ENCODE measurements around the gene GCLC.
"Not testable (repeated sequence)": the region's sequence is repeated elsewhere in the genome, so short reads cannot be mapped to it uniquely, and the experiment has no call there.

GCLC gene

GRCh38 chr6:53544470-53545308 is at the start of gene GCLC:
Gene GCLC (minus strand): TSS chr6:53545101. CDS start chr6:53544645, 456 bp downstream.
- DNase-seq, result peak; percentile 98

DNA sequence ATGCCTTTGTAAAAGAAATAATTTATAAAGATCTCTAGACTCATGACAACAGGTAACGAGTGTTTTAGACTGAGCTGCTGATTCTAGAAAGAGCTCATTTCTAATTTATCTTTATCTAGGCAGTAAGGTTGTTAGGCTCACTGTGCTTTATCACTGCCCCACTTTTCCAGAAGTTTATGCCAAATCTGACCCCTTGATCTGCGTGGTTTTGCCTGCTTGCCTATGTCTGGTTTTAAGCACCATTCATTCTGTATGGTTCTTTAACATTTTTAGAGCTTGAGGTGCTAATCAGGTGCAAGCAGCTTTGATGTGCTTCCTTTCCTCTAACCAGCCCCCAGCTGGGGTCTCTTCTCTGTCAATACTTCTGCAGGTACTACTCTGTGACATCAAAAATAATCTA is 49.7 kb upstream of the GCLC start:
- peak; percentile 68 for DNase-seq

- DNase-seq, result peak; percentile 73
These were observed 48.1 kb upstream of the GCLC start for GRCh38 chr6:53593001-53593488.

- no peak for DNase-seq
These were observed 47.0 kb upstream of the GCLC start for GRCh38 chr6:53591873-53592272.

GRCh38 chr6:53588816-53589509 is 44.1 kb upstream of the GCLC start:
- no peak for DNase-seq

GRCh38 chr6:53587291-53587690 is 42.4 kb upstream of the GCLC start:
- DNase-seq, result no peak

- no peak for DNase-seq
These were observed 40.5 kb upstream of the GCLC start for GRCh38 chr6:53585208-53585900.

- DNase-seq, result no peak
These were observed 39.8 kb upstream of the GCLC start for GRCh38 chr6:53584726-53585125.

GRCh38 chr6:53583451-53583850 is 38.5 kb upstream of the GCLC start:
- DNase-seq, result no peak

DNA sequence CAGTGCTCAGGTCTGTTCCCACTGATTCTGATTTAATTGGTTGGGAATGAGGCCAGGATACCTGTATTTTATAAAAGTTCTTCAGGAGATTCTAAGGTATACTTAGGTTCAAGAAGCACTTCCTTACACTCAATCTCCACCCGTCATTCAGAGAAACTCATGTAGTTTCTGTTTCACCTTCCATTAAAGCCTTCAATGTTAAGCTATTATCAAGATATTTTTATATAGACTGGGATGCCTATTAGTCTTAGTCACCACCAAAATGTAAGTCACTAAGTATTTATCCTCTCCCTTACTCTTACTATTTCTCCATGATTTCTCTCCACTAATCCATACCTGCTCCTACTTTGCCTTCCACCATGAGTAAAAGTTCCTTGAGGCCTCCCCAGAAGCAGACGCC is 38.1 kb upstream of the GCLC start:
- no peak for DNase-seq

DNA sequence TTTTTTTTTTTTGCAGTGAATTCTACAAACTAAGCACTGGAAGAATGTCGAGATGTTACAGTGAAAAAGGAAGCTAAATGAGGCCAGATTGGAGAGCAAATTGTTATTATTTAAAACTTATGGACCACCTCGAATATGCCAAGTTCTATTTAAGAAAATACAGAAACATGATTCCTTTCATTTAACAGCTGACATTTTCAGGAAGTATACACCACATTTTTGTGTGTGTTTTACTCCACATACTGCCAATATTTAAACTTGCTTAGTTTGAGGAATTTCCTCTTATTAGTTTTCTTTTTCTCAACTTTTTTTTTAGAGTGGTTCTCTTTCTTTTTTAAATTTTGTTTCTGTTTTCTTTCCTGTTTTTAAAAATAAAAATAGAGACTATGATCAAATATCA is 37.0 kb upstream of the GCLC start:
- DNase-seq, result no peak

- peak; percentile 29 for DNase-seq
These were observed 36.4 kb upstream of the GCLC start for GRCh38 chr6:53581173-53581773.

GRCh38 chr6:53579338-53579737 is 34.4 kb upstream of the GCLC start:
- DNase-seq, result no peak

DNA sequence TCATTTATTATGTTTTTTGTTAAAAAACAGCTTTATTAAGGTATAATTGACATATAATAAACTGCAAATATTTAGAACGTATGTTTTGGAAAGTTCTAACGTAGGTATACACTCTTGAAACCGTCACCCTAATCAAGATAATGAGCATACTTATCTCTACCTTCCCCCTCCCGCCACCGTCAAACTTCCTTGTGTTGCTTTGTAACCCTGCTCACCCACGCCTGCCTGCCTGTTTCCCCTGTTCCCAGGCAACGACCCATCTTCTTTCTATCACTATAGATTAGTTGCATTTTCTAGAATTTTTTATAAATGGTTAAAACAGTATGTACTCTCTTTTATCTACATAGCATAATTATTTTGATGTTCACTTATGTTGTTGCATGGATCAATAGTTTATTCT is 33.5 kb upstream of the GCLC start:
- no peak for DNase-seq

DNA sequence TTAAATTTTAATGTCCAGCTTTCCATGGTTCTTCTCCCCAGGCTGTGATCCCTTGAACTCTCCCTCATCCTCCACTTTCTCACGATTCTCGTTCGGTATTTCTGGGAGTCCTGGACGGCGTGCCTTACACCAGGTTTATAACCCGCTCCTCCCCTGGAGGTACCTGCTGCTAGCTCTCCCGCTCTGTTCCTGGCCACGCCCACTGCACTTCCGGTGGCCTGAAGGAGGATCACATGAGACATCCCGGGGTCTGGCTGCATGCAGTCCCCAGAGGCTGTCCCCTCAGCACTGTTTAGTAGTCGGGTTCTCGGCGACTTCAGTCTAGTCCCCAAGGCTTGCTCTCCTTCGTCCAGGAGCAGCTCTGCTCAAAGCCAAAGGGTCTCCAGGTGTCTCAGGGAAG is 28.4 kb upstream of the GCLC start:
- no peak for DNase-seq

GRCh38 chr6:53572379-53572778 is 27.5 kb upstream of the GCLC start:
- not testable (repeated sequence) for DNase-seq

- no peak for DNase-seq
These were observed 24.1 kb upstream of the GCLC start for GRCh38 chr6:53568776-53569616.

- DNase-seq, result no peak
These were observed 22.8 kb upstream of the GCLC start for GRCh38 chr6:53567701-53568100.

DNA sequence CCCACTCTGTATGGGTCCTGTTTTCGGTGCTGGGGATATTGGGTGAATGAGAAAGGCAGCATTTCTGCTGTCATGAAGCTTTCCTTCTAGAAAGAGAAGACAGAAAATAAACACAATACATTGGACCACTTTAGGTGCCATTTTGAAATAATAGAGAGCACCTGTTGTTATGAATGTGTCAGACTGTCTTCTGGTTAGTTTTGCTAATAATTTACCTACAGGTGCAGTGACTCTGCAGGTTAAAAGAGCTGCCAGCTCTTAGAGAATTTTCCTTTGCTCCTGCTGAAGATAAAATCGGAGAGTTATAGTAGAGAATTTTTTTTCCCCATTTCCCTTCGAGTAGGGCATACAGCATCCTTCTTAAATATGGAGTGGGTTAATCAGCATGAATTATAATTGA is 21.9 kb upstream of the GCLC start:
- DNase-seq, result no peak

DNA sequence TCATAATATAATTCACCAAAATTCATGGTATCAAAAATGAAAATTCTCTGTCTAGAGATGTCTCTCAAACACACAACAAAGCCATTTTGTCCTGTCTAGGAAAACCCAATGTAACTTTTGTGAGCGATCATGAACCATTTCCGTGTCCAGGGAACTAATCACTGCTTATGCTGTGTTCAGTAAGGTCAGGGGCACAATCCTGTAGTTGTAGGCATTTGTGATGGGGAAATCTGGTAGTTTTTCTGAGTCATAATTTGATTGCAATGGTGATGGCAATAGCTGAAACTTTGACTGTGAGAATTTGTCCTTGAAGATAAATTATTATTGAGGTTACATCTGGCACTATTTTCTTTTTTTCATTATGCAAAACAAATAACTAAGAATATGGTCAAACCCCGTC is 21.0 kb upstream of the GCLC start:
- no peak for DNase-seq

- DNase-seq, result no peak
These were observed 19.6 kb upstream of the GCLC start for GRCh38 chr6:53564401-53565065.
